HG03064 (cell line): ENCODE data around the gene ACY1.

ENCODE experiments used
- ATAC-seq: cut with Tn5 transposase; IDR thresholded peaks from one replicate; pipeline ENCODE4 v1.9.1; 2021; ENCODE audit warnings: low read depth; ENCODE audit not compliant: unreplicated experiment

Gene ACY1

DNA sequence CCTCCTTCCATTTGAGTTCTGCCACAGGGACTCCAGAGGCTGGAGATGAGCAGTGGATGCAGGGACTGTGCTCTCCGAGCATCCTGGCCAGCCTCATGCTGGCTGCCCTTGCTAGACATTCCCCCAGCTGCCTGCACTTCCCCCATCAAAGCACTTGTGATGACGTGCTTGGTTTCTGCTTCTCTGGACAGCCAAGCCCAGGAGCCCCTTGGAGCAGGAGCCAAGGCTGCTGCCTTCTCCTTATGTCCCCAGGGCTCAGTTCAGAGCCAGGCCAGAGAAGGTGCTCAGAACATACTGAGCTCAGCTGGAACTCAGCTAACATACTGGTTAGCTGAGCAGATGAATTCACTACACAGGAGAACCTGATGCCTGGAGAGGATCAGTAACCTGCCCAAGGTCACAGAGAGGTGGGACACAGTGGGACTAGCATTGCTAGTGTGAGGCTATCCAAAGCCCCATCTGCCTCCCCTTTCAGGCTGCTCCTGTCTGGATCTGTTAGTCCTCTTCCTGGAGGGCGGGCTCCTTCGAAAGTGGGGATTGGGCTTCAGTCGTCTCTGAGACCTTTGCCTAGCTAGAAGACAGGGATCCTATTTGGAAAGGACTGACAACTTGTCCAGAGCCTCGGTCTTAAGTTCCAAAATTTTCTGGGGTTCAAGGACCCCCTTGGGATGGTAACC lies 20.3 kb upstream of the ACY1 start:
- ATAC-seq: no peak

- no peak for ATAC-seq
Observed at GRCh38 chr3:51963951-51964451, 19.3 kb upstream of the ACY1 start.

DNA sequence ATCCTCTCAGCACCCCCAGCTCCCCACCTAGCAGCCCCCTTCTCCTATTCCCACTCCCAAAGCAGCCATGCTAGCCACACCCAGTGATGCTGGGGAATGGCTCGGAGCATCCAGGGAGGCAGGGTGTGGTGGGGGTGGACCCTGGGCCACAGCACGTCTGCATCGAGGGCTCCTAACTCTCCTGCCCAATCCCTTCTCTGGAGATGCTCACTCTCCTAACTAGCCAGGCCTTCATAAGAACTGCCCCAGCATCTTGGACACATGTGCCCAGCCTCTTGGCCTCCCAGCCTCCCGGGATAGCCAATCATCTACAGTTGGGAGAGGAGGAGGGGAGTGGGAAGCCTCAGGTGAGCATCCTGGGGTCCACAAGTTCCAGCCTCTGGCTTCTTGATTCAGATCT lies 18.8 kb upstream of the ACY1 start:
- ATAC-seq: no peak

DNA sequence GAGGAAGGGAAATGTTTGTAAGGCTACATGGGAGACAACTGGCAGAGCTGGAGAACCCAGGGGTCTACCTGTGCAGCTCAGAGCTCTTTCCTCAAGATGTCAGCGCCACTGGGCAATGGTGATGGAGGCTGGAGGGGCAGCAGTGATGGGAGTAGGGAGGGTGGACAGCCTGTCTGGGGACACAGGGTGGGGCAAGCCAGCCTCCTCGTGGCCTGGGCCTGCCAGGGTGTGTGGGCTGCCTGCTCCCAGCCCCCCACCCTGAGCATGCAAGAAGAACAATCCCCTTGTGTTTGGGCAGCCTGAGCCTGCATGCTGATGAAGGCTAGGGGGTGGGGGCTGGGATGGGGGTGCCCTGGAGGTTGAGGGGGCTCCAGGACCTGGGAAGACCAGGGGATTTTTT lies 17.3 kb upstream of the ACY1 start:
- no peak for ATAC-seq

- no peak for ATAC-seq
Observed at GRCh38 chr3:51966486-51966885, 16.8 kb upstream of the ACY1 start.

- no peak for ATAC-seq
Observed at GRCh38 chr3:51966922-51967383, 16.4 kb upstream of the ACY1 start.

GRCh38 chr3:51967384-51968169 lies 15.8 kb upstream of the ACY1 start, which contains the start of gene PCBP4:
Gene PCBP4 (minus strand): TSS chr3:51967454. CDS start chr3:51961240, 6,214 bp downstream.
- peak; percentile 51 for ATAC-seq

GRCh38 chr3:51968170-51968775 lies 15.1 kb upstream of the ACY1 start:
- no peak for ATAC-seq

DNA sequence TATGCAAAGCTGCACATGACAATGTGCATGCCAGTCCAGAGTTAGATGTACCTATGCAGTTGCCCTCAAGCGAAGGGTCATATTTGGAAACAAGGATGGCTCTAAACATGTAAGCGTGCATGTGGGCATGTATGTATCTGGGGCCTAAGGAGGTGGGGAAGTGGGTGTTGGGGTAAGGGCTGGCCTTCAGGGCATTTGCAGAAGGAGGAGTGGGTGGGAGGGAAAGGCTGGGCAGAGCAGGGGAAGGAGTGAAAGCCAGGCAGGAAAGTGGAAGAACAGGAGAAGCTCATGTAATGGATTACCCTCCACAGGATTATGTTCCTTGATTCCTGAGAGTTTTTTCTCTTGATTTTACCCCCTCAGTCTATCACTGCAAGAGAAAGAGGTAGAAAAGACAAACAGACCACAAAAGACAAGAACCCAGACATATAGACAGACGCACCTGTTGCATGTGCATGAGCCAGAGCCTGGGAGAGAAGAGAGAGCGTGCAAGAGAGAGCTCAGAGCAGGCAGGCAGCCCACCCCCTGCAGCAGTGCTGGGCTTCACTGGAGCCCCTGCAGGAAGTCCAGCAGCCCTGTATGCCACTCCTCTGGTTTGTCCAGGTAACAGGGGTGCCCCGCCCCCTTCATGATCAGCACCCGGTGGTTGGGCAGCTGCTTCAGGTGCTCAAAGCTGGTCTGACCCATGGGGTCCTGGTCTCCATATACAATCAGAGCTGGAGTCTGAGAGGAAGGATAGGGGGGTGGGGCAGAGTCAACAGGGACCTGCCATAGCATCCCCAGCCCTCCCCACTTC lies 14.3 kb upstream of the ACY1 start:
- ATAC-seq: no peak

DNA sequence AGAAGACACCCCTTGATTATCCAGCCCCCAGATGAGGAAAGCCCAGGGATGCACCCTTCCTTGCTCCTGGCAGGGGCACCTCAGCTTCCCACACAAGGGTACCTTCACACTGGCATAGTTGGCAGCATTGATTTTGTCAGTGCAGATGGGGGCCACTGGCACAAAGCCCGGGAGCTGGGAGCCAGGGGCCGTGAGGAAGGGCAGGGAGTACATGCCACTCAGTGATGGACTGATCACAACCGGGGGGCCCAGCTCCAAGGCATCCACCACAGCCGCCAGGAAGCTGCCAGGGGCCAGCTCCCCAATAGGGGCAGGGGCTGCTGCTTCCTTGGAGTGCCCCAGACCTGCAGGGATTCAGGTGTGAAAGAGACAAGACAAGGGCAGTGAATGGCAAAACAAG lies 13.5 kb upstream of the ACY1 start:
- ATAC-seq: no peak

DNA sequence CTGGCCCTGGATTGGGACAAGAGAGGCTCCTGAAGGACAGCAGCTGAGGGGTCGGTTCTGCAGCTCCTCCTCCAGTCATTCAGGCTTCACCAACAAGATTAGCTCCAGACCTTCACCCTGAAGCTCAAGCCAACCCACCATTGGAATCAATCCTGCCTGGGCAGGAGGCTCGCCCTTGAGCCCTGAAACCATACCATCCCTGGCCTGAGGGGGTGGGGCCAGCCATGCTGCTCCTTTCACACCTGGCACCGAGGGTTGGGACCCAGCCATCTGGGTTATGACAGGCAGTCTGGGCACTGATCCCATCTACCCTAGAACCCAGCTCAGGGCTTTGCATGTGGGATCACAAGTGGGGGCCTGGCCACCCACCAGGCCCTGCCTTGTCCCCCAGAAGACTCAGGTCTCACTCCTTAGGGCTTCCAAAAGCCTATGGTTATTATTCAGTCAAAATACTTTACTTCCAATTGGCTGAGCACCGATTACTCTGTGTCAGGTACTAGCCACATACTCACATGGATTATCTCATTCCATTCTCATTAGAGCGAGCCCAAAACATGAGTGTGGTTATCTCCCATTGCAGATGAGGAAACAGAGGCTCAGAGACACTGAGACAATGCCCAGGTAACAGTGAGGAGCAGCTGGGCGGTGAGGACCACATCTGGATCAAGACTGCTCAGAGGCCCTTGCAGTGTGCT lies 12.6 kb upstream of the ACY1 start:
- ATAC-seq: no peak

DNA sequence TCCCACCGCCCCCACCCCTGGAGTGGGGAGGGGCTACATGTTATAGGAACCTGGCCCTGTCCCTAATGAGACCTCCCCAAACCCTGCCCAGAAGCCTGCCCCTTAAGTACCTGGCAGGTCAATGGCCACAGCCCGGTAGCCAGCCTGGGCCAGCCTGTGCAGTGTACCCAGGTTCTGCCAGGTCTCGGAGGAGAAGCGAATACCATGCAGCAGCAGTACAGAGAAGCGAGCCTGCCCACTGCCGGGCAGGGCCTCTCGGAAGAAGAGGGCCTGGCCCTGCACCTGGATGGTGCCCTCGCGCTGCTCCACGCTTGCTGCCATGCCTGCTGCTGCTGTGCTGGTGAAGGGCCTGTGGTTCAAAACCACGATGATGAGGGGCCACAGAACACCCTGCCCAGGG lies 12.0 kb upstream of the ACY1 start:
- no peak for ATAC-seq

GRCh38 chr3:51974277-51974962 lies 8.9 kb upstream of the ACY1 start:
- no peak for ATAC-seq

- peak; percentile 54 for ATAC-seq
Observed at GRCh38 chr3:51974963-51975851, 8.1 kb upstream of the ACY1 start, which contains the start of gene ABHD14A. Gene ABHD14A (plus strand): TSS chr3:51975064. CDS start chr3:51975136, 72 bp downstream.

- ATAC-seq: no peak
Observed at GRCh38 chr3:51975852-51976549, 7.3 kb upstream of the ACY1 start.

GRCh38 chr3:51977446-51978142 lies 5.7 kb upstream of the ACY1 start:
- ATAC-seq: no peak

- no peak for ATAC-seq
Observed at GRCh38 chr3:51978143-51978502, 5.2 kb upstream of the ACY1 start.
